SK-N-SH treated with all-trans-retinoic acid at 6 μM for 48 hours (cell line): ENCODE measurements around the gene CYSRT1.

ENCODE experiments used
- ATAC-seq: fragments of 200-7000 bp; cut with Tn5 transposase; 3 replicates; pipeline ENCODE4 v1.9.1; 2020; ENCODE audit warnings: mild to moderate bottlenecking, moderate library complexity
- ARNTL ChIP-seq: fragments of 450-650 bp; formaldehyde crosslinking; IDR thresholded peaks from 2 replicates; pipeline ENCODE4 v1.5.0; 2020; ENCODE audit warnings: low read depth, mild to moderate bottlenecking, moderate library complexity, borderline replicate concordance
- BACH2 ChIP-seq: fragments of 250-450 bp; sonication (Bioruptor Pico); IDR thresholded peaks from 2 replicates; pipeline ENCODE4 v1.9.0; 2021; ENCODE audit warnings: mild to moderate bottlenecking, borderline replicate concordance
- CREB5 ChIP-seq: fragments of 250-450 bp; sonication (Bioruptor Pico); IDR thresholded peaks from 2 replicates; pipeline ENCODE4 v1.5.1; 2020; ENCODE audit warnings: low read depth, mild to moderate bottlenecking, moderate library complexity
- CSDC2 ChIP-seq: fragments of 250-450 bp; sonication (Bioruptor Pico); IDR thresholded peaks from 2 replicates; pipeline ENCODE4 v1.5.0; 2020; ENCODE audit warnings: mild to moderate bottlenecking, moderate library complexity
- CSRNP3 ChIP-seq: fragments of 250-450 bp; sonication (Bioruptor Pico); IDR thresholded peaks from 2 replicates; pipeline ENCODE4 v1.5.1; 2021; ENCODE audit warnings: mild to moderate bottlenecking, moderate library complexity
- ESRRG ChIP-seq: fragments of 250-450 bp; sonication (Bioruptor Pico); IDR thresholded peaks from 2 replicates; pipeline ENCODE4 v1.6.1; 2021; ENCODE audit warnings: mild to moderate bottlenecking
- GLIS3 ChIP-seq: fragments of 250-450 bp; sonication (Bioruptor Pico); IDR thresholded peaks from 2 replicates; pipeline ENCODE4 v1.5.0; 2020; ENCODE audit warnings: mild to moderate bottlenecking, moderate library complexity
- ISL1 ChIP-seq: fragments of 250-450 bp; sonication (Bioruptor Pico); IDR thresholded peaks from 2 replicates; pipeline ENCODE4 v2.1.2; 2022; ENCODE audit warnings: mild to moderate bottlenecking, moderate library complexity
- OSR1 ChIP-seq: fragments of 250-450 bp; sonication (Bioruptor Pico); IDR thresholded peaks from 2 replicates; pipeline ENCODE4 v1.8.0; 2022; ENCODE audit warnings: moderate library complexity, mild to moderate bottlenecking, inconsistent platforms
- PATZ1 ChIP-seq: fragments of 250-450 bp; sonication (Bioruptor Pico); IDR thresholded peaks from 2 replicates; pipeline ENCODE4 v1.8.0; 2020; ENCODE audit warnings: mild to moderate bottlenecking, moderate library complexity, borderline replicate concordance
- PPARA ChIP-seq: fragments of 250-450 bp; sonication (Bioruptor Pico); IDR thresholded peaks from 2 replicates; pipeline ENCODE4 v1.5.0; 2020; ENCODE audit warnings: mild to moderate bottlenecking, borderline replicate concordance
- RARB ChIP-seq: fragments of 250-450 bp; sonication (Bioruptor Pico); IDR thresholded peaks from 2 replicates; pipeline ENCODE4 v1.8.0; 2021; ENCODE audit warnings: mild to moderate bottlenecking, moderate library complexity
- SNAI2 ChIP-seq: fragments of 250-450 bp; sonication (Bioruptor Pico); IDR thresholded peaks from 2 replicates; pipeline ENCODE4 v1.5.0; 2020; ENCODE audit warnings: mild to moderate bottlenecking, moderate library complexity
- TCF4 ChIP-seq: fragments of 250-450 bp; sonication (Bioruptor Pico); IDR thresholded peaks from 2 replicates; pipeline ENCODE4 v1.8.0; 2021; ENCODE audit warnings: mild to moderate bottlenecking, moderate library complexity, borderline replicate concordance
- TOX ChIP-seq: fragments of 250-450 bp; sonication (Bioruptor Pico); IDR thresholded peaks from 2 replicates; pipeline ENCODE4 v1.8.0; 2021; ENCODE audit warnings: mild to moderate bottlenecking, moderate library complexity, borderline replicate concordance
- TSHZ2 ChIP-seq: fragments of 250-450 bp; sonication (Bioruptor Pico); IDR thresholded peaks from 2 replicates; pipeline ENCODE4 v1.5.0; 2020; ENCODE audit warnings: mild to moderate bottlenecking, moderate library complexity
- ZFP3 ChIP-seq: fragments of 250-450 bp; sonication (Bioruptor Pico); IDR thresholded peaks from 2 replicates; pipeline ENCODE4 v1.5.0; 2020; ENCODE audit warnings: mild to moderate bottlenecking, moderate library complexity
- ZFP30 ChIP-seq: fragments of 450-650 bp; formaldehyde crosslinking; IDR thresholded peaks from 2 replicates; pipeline ENCODE4 v1.5.0; 2022; ENCODE audit warnings: mild to moderate bottlenecking, moderate library complexity
- ZNF565 ChIP-seq: fragments of 450-650 bp; formaldehyde crosslinking; conservative IDR thresholded peaks from 2 replicates; pipeline ENCODE4 v1.5.0; 2020; ENCODE audit warnings: low read depth, mild to moderate bottlenecking, moderate library complexity
- ZNF70 ChIP-seq: fragments of 450-650 bp; formaldehyde crosslinking; IDR thresholded peaks from 2 replicates; pipeline ENCODE4 v1.5.0; 2020; ENCODE audit warnings: mild to moderate bottlenecking, moderate library complexity
- ZNF8 ChIP-seq: fragments of 450-650 bp; formaldehyde crosslinking; IDR thresholded peaks from 2 replicates; pipeline ENCODE4 v1.5.0; 2020; ENCODE audit warnings: mild to moderate bottlenecking, moderate library complexity

Gene CYSRT1

GRCh38 chr9:137221095-137221505, 3.9 kb upstream of the CYSRT1 start (continued):
- TF ChIP-seq TSHZ2 (CRISPR knock-in tag) (no peak), ISL1 (no peak), ZNF70 (CRISPR knock-in tag) (no peak), ARNTL (CRISPR knock-in tag) (no peak)

- no peak for ATAC-seq
- TF ChIP-seq OSR1 (CRISPR knock-in tag) (no peak), ZNF8 (CRISPR knock-in tag) (no peak), ISL1 (no peak), SNAI2 (CRISPR knock-in tag) (no peak), ZNF565 (CRISPR knock-in tag) (no peak), ZNF70 (CRISPR knock-in tag) (no peak), ESRRG (CRISPR knock-in tag) (no peak), BACH2 (no peak), PPARA (no peak), RARB (CRISPR knock-in tag) (no peak), TCF4 (no peak), ZFP30 (CRISPR knock-in tag) (no peak), GLIS3 (CRISPR knock-in tag) (no peak), PATZ1 (CRISPR knock-in tag) (no peak), CREB5 (CRISPR knock-in tag) (no peak), CSDC2 (no peak), TOX (no peak), ZFP3 (CRISPR knock-in tag) (no peak), TSHZ2 (CRISPR knock-in tag) (no peak), CSRNP3 (CRISPR knock-in tag) (no peak)
Measured at GRCh38 chr9:137221506-137222111, 3.4 kb upstream of the CYSRT1 start.
